NCI-H226 (cell line): ENCODE results near the gene ABL1.
"Not testable (repeated sequence)": the region's sequence is repeated elsewhere in the genome, so short reads cannot be mapped to it uniquely, and the experiment has no call there.

Experiments
- DNase-seq: peaks from one replicate; pipeline ENCODE4 v3.0.0-alpha.2; 2015

ABL1 gene

DNA sequence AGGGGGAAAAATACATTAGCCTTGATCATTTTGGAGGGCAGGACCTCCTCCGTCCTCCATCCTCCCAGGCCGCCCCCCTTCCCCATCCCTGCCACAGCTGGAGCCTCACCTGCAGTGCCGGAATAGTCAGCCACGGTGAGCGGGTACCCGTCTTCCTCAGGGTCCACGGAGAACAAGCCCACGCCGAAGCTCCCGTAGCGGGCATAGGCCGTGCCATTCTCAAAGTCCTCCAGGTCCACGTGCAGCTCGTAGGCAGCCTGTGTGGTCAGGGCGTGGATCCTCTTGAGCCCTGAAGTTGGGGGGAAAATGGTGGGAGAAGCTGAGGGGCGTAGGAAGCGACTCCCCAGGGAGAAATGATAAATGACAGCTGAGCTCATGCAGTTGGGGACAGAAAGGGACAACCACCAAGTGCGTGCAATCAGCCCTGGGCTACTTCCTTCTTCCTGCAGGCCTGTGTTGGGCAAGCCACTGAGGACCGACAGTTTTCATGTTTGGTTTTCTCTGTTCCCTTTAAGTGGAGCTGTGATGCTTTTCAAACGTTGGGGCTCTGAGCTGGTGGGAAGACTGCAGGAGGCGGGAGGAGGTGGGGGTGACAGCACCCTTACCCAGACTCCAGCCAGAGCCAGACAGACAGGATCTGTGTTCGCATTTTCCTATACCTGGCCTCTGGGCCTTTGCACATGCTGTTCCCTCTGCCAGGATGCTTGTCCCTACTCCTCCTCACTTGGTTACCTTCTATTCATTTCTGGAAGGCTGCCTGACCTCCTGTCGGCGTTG lies 70.3 kb downstream of the ABL1 start:
- DNase-seq = no peak

GRCh38 chr9:130905902-130906734 lies 71.1 kb downstream of the ABL1 start:
- no peak for DNase-seq

DNA sequence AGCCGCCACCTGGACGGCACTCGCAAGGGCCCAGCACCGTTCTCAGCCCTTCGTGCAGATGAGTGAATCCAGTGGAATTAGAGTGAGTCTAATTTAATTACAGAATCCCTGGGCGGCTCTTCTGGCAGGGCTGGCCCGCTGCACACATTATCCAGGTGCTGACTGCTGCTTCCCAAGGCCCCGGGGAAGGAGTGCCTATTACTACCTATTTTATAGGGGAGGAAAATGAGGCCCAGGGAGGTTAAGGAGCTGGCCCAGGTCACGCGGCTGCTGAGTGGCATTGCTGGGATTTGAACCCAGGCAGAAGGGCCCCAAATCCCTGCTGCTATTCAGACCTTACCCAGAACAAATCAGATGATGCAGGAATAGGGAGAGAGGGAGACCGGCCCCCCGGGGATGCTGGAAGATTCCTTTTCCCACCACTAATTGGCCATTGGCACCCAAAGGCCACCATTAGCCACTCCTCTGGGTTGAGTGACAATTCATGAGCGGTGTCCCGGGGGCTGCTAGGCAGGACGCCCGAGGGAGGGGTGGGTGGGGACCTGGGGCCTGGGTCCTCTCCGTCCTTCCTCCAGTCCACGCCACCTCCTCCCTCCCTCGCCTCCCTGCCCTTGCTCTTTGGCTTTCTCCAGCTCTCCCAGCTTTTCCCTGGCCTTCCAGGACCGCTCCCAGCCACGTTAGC lies 71.8 kb downstream of the ABL1 start:
- no peak for DNase-seq

DNA sequence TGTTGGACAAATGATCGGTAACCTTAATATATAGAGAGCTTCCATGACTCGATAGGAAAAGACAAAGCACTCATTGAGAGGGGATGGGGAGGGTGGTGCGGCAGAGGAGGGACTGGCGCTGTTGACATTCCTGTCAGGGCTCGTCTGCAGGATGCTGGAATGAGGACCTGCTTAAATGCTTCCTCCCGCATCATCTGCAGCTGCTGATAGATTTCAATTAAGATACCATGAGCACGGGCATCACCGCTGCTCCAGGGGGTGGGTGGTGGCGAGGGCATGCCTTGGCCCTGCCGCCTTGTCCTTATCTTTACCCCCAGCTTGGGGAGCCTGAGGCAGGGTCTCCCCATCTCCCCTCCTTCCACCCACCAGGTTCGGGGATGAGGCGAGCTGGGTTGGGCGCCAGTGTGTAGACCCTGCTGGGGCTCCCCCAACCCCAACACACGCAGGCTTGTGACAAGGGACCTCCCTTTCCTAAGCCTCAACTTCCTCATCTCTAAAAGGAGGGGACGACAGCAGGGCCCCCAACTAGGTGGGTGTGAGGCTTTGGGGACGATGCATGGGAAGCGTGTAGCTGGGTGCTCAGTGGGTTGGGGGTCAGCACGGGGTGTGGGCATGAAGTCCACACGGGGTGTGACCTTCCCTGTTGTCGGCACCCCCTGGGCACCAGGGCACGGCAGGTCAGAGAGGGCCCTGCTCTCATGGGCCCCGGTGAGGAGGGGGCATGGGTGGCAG lies 73.3 kb downstream of the ABL1 start:
- no peak for DNase-seq

GRCh38 chr9:130908878-130909355 lies 73.9 kb downstream of the ABL1 start:
- no peak for DNase-seq

- DNase-seq = not testable (repeated sequence)
Observed at GRCh38 chr9:130910041-130910440, 75.0 kb downstream of the ABL1 start.

- not testable (repeated sequence) for DNase-seq
Observed at GRCh38 chr9:130910670-130911069, 75.6 kb downstream of the ABL1 start.

DNA sequence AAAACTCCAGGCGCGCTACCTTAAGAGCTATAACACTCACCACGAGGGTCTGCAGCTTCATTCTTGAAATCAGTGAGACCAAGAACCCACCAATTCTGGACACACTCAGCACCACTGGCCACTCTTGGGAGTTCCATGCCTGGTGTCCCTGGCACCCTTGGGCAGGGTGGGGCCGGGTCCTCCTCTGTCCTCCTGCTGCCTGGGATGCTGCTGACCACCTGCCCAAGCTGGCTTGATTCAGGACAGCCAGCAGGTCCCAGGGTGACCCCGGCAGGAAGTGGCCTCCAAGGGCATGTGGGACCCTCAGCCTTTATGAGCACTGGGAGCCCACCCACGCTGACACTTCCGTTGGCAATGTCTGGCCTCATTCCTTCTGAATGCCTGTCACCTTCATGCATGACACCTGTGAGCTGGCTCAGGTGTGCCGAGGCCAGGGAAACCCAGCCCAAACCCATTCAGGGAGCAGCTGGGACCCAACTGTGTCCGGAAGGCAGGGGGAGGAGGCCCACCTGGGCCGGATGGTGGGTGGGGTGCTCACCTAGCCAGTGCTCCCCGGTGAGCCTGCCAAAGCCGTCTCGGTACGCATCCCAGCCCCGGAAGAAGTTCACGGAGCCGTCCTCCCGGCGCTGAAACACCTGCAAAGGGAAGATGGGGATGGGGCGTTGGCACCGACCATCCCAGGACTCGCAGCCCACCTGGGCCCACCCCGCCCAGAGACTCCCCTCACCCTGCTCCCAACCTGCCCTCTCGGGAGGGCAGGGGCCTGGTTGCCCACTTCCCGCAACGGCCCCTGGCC lies 76.4 kb downstream of the ABL1 start:
- no peak for DNase-seq

- no peak for DNase-seq
Observed at GRCh38 chr9:130912932-130913598, 78.0 kb downstream of the ABL1 start.

DNA sequence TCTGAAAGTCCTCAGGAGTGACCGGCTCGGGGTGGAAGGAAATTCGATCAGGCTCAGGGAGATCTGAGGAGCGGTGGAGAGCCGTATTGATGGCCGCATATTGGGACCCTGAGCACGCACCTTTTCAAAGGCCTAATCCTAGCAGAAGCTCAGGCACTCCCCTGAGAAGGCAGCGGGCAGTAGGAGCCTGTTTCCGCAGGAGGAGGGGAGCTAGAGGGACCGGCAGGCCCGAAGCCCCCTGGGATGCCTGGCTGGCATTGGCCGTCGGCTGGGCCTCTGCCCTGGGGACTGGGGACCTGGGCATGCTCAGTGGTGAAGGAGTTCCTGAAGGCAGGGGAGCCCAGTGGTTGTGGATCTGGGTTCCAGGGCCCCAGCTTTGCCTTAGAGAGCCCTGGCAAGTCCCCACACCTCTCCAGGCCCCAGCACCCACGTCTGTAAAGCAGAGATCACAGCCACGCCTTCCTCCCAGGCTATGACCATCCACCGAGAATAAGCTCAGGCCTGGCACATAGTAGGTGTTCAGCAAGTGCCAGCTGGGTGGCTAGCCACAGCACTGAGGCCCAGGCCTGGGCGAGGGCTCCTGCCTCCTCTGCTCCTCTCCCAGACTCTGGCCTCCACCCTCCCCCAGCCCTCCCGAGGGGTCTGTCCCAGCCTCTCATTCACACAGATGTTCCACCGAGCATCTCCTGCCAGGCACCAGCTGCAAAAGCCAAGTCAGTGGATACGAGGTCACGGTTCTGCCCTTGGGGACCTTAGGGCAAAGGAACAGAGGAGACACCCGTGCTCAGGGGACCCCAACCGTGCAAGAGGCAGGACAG lies 78.8 kb downstream of the ABL1 start:
- DNase-seq = no peak

- no peak for DNase-seq
Observed at GRCh38 chr9:130914417-130915095, 79.5 kb downstream of the ABL1 start.

DNA sequence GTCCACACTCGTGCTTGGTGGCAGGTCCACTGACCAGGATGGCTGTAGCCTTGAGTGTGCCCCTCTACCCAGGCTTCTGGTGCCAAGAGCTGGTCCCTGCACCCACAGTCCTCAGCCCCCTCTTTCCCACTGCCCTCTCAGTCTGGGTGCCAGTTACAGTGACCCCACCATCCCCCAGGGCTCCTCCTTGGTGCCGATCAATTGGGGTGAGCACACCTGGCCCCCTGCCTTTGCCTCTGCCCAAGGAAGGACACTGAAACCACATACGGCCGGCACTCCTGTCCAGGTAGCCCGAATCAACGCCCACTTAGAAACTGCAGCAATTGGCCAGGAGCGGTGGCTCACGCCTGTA lies 80.0 kb downstream of the ABL1 start:
- no peak for DNase-seq

- DNase-seq = no peak
Observed at GRCh38 chr9:130917168-130917960, 82.3 kb downstream of the ABL1 start.

- DNase-seq = no peak
Observed at GRCh38 chr9:130918101-130918825, 83.2 kb downstream of the ABL1 start.

DNA sequence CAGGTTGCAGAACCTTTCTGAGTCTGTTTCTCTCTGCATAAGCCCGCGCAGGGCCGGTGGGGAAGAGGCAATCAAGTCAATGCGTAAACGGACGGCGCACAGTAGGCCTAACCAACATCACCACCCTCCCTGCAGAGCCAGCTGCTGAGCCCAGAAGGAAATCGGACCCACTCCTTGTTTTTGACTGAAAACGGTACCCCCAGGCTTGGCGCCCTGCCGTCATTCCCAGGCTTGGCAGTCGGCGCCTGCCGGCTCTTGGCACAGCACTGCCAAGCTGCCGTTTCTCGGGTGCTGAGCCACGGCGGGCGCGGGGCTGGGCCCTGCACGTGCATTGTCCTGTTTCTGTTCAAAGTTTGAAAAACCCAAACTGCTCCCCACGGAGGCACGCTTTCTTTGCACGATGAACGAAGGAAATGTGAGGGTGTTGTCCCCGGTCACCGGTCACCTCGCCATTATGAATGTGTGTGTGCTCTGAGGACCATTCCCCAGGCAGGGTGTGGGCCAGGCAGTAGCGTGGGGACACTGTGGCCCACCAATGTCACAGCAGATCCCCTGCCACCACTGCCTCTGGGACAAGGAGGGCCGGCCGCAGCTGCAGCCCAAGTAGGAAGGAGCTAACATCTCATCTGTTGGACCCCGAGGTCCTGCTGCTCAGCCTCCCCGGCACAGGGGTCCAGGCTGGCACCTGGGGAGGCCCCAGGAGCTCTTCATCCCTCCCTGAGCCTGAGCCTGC lies 83.9 kb downstream of the ABL1 start:
- no peak for DNase-seq

DNA sequence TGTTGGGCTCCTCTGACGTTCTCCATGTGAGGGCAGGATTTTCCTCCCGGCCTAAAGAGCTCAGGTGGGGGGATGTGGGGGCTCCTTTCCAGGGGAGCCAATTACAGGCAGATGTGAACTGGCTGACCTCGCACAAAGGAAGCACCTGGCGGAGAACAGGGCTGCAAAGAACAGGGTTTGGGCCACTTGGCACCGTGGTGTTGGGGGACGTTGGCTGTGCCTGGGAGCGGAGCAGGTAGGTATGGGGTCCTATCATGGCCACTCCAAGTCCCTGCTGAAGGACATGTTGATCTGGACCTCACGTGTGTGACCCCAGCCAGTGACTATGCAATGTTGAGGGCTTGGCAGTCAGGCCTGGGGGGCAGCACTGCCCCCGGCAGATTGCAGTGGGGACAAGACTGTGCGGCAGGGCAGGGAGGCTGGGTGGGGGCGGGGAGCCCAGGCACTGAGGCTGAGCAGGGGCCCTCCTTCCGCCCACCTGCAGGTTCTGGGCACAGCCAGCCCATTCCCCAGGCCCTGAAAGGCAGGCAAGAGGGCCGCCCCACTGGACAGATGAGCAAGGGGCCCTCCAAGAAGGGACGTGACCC lies 84.6 kb downstream of the ABL1 start:
- no peak for DNase-seq

DNA sequence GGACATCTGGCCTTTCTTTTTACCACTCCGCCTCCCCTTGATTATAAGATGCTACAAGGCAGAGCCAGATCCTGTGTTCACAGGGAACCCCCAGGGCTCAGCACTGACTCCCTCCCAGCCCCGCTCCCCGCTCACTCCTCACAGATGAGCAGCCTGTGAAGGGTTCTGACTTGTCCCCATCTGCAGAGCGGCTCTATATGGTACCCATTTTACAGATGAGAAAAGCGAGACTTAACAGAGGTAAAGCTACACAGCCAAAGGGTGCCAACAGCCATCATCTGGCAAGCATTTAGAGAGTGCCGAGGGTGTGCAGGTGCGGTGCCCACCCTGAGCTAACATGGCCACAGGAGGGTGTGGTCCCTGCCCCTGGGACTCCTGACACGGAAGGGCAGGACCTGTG lies 85.2 kb downstream of the ABL1 start:
- DNase-seq = no peak
